GM19239 (cell line): ENCODE data around the gene SLC4A4.

Experiments used
- DNase-seq: peaks from one replicate; pipeline ENCODE4 v3.0.0; 2011; ENCODE audit warnings: low spot score; ENCODE audit not compliant: insufficient read length
- FAIRE-seq: peaks from 2 replicates; lab custom pipeline; 2011; peaks lifted over from hg19 to GRCh38; lab: Jason Lieb, UNC

The SLC4A4 gene

DNA sequence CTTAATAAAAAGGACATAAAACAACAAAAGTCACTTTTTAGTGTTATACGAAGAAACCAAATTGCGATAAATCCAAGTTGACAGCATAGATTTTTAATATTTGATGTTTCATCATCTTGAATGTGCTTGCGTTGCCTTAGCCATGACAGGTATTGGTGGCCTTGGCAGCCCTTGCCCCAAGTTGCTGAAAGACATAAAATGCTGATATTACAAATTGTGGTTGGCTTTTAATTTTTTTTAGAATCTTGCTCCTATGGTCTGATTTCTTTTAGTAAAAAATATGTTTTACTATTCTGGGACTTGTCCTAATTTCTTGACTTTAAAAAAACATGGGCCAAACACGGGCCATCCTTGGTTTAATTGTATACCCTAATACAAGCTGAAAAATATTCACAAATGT, 122.6 kb downstream of the SLC4A4 start:
- no peak for FAIRE-seq
- no peak for DNase-seq

DNA sequence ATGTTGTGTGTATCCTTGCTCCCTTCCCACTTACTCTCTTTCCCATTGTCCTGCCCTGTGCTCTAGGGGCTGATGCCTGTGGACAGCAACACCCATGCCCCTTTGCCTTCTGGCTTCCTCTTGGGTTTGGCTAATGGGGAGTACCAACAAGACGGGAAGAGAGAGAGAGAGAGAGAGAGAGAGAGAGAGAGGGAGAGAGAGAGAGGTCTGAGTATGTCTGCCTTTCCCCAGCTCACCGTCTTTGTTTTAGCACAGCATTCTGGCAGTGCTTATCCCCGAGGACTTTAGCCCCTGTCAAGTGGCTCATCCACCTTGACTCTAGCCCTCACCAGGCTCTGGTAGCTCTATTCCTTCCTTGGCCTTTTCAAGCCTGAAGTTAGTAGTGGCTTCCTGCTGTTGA, 128.0 kb downstream of the SLC4A4 start:
- no peak for FAIRE-seq

DNA sequence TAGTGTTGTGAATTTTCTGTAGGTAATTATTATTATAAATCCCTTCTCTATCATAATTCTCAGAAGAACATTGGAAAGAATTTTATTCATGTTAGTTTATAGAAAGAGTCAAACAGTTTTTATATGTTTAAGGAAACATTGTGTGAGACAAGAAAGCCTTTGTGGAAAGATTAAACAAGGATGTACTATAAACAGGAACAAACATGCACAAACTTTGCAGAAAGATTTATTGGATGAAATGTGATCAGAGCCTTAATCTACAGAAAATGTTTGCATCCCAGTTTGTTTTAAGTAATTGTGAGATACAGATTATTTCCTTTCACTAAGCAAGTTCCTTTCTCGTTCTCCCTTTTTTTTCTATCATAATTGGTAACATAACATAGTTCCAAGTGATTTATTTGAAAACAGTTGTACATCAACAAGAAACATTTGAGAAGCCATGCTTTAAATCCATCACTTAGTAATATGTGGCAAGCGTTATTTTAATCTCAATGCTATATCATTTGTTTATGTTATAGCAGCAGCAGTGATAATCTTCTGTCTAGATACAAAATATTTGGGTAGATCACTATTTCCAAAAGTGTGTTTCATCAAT, 129.4 kb downstream of the SLC4A4 start:
- no peak for DNase-seq
- peak; percentile 31 for FAIRE-seq

More for the DNA sequence above, 128.0 kb downstream of the SLC4A4 start:
- no peak for DNase-seq

DNA sequence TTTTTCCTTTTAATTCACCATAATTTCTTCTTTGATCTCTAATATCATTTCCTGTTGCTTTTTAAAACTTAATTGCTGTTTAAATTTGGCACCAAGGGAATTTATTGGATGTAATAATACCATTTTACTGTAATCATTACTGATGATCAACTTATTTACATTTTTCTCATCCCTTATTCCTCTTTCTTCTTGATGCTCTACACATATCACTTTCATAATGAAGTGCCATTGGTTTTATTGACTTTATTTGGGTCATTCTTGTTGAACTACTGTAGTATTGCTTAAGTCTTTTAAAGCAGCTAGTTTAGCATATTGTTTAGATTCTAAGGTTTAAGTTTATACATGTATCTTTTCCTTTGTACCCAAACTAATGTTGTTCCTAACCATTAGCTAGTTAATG, 130.7 kb downstream of the SLC4A4 start:
- DNase-seq (no peak), FAIRE-seq (no peak)

DNA sequence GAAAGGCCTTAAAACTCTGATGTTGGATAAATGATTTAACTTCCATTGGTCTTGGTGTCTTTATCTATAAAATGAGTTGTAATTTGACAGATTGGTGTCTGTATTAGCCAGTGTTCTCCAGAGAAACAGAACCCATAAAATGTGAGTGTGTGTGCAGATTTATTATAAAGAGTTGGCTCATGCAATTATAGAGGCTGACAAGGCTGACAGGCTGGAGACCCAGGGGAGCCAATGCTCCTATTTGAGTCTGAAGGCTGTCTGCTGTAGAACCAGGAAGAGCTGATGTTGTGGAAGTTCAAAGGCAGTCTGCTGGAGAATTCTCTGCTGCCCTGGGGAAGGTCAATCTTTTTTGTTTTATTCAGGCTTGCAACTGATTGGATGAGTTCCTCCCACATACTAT, 131.7 kb downstream of the SLC4A4 start:
- FAIRE-seq (no peak), DNase-seq (no peak)

DNA sequence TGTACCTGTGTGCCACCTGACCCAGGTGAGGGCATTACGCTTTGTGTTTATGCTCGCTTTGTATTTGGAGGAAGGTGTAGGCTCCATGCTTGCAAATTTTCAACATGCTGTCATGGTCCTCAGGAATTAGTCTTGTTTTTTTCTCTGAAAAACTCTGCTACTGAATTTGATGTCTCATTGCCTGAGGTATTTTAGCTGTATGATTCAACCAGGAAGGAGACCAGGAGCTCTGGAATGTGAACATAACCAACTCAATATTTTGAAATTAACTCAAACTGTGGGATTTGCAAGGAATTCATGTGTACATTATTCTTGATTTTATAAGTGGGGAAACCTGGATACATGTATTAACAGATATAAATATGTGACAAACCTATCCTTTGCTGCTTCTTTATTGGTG, 134.1 kb downstream of the SLC4A4 start:
- FAIRE-seq, result no peak
- no peak for DNase-seq

DNA sequence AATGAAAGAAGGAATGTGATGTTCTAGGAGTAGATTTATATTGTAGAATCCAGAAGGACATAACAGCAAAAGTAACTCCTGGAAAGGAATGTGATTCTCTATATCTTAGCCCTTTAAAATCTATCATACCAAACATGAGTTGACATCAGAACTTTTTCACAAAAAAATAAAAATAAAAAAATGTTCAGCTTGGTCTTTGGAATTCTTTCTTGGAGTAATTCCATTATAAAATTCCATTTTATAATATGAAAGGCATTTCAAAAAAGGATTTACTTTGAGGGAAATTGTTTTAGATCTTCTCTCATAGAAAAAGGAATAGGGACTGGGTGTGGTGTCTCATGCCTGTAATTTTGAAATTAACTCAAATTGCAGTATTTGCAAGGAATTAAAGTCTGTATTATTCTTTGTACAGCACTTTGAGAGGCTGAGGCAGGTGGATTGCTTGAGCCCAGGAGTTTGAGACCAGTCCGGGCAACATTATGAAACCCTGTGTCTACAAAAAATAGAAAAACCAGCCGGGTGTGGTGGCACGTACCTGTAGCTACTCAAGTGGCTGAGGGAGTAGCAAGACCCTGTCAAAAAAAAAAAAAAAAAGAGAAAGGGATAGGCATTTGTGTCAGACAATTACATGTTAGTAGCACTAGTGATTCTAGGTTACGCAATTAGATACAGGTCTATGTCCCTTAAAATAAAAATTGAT, 134.9 kb downstream of the SLC4A4 start:
- FAIRE-seq (no peak), DNase-seq (no peak)

DNA sequence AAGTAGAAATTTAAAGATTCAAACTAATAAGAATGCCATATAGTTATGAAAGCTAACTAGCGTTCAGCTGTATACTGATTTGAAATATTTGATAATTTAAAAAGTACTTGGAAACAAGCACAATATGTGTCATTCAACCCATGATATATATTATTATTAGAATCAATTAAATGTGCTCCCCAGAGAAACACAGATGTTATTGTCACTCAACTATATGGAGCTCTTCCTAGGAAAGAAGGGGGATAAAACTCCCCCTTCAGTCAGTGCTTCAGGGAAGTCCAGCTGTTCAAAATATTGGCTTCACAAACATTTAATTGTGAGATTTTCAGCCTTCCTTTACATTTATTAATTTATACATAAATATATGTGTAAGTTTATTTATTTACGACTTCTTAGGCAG, 135.9 kb downstream of the SLC4A4 start:
- FAIRE-seq, result no peak

DNA sequence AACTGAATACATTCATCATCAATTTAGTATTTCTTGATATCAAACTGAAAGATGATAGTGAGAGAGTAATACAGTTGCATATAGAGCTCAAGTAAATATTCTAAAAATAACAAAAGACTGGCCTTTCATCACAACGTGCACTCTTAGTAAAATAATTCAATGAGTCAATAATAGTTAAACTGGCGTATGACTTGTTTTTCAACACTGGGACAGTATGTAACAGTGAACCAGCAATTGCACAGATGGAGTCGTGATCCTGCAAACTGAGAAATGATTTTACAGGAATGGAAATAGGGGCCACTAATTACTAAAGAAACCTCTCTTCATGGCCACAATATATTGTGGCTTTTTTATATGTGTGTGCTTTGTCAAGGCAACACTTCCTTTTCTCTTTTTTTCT, 137.4 kb downstream of the SLC4A4 start:
- FAIRE-seq (no peak), DNase-seq (no peak)

More for the DNA sequence above, 135.9 kb downstream of the SLC4A4 start:
- DNase-seq, result no peak

DNA sequence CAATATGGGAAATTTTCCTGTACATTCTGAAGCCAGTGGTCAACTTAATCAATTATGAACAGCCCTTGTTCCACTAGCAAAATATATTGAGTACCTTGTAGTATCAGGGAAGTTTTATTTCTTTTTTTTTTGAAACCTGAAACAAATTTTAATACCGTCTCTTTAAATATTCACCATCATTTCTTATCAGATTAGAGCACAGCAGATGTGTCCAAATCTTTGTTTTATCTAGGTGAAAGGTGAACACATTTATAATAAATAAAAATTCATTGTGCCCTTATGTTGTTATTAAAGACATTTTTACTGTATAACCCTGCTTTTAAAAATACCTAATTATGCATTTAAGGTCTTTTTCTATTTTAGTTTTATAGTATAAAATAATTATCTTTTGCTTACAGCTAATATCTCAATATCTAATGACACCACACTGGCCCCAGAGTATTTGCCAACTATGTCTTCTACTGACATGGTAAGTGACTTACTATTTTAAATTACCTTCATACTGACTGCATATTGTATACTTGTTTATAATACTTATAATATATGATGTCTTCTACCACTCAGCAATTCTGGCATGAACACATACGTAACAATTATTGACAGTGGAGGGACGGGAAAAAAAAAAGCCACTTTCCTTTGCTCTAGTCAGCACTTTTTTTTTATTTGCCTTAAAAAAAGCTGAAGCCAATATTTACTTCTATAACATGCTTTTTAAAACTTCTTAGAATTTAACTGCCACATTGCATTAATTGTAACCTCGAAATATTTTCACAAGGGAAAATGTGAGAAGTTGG, 147.9 kb downstream of the SLC4A4 start:
- no peak for FAIRE-seq
- DNase-seq, result no peak

DNA sequence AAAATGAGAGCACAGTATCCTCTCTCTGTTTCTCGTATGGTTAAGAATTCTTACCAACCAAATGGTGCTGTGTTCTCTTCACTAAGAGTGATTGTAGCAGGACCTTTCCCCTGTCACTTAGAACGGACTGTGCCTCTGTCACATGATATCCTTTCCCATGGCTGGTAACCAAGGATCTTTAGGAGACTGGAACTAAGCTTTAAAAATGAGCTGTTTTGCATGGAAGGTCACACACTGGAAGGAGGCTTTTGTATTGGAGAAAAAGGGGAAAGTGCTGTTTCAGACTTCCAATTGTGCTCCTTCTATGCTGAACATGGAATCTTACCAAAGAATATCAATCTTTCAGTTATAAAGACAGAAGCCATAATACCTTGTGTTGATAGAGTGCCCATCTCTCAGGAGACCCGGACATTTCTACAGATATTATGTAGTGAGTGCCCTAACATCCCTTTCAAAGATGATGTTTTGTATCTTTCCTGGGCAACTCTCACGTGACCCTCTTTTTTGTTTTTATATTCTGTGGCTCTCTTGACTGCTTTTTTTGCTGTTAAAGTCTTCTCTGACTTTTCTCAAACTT, 148.6 kb downstream of the SLC4A4 start:
- DNase-seq (no peak), FAIRE-seq (no peak)

DNA sequence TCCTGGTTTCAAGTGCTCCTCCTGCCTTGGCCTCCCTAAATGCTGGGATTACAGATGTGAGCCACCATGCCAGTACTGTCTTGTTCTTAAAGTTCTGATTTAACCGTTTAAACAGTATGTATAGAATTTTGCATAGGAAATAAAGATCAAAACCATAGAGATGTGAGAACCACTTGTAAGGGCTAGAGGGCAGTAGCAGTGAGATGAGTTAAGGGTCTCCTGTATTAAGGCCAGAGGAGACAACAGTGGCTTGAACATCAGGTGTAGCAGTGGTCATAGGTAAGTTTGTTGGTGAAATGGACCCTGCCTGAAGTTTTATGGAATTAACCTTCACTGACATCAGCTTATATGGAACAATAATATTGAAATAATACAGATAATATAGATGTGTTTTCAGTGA, 155.7 kb downstream of the SLC4A4 start:
- DNase-seq (no peak), FAIRE-seq (no peak)

DNA sequence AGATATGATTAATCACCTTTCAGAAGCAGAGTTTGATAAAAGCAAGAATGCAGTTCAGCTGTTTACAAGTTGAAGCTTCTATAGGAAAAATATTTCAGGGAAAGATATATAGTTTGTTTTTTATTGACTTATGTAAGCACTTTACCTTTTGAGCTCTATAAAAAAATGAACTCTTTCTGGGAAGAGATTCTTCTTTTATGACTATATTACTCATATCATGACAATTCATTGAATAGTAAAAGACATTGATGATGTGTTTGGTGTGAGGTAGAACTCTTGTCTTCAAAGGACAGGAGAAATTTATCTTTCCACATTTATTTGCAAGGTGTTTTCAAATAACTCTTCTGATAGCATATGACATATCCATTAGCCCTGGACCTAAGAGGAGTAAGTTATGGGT, 156.6 kb downstream of the SLC4A4 start:
- FAIRE-seq (no peak), DNase-seq (no peak)

DNA sequence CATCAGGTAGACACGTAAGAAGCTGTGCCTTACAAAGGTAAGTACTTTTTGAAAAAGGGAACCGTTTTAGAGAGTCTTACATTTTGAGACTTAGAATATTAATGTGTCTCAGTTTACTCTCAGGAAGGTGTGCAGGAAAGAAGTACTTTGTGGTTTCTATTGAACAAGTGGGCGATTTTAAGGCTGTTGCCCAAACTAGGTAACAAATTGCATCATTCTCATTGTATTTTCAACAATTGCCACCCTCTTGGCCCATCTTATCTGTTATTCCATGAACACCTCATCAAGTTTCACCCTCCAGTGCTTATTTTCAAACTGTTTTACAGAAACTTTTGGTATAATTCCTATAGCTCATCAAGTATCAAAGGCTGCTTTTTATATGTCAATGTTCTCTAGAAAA, 158.3 kb downstream of the SLC4A4 start:
- DNase-seq (no peak), FAIRE-seq (no peak)

DNA sequence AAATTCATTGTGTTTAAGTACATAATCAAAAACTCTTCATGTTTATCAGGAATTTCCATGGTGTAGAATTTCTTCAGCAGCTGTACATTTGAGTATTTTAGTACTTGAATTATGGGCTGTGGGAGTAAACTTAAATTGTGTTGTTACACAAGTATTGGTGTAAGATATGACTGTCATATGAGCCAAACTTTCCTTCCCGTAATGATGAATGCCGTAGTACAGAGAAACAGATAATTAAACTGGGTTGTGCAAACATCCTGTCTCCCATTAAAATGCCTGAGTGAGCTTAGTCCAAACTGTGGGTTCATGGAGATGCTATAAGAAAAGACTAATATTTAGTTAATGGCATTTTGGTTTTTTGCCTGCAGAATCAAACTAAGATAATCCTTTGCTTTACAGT, 159.2 kb downstream of the SLC4A4 start:
- DNase-seq, result no peak

DNA sequence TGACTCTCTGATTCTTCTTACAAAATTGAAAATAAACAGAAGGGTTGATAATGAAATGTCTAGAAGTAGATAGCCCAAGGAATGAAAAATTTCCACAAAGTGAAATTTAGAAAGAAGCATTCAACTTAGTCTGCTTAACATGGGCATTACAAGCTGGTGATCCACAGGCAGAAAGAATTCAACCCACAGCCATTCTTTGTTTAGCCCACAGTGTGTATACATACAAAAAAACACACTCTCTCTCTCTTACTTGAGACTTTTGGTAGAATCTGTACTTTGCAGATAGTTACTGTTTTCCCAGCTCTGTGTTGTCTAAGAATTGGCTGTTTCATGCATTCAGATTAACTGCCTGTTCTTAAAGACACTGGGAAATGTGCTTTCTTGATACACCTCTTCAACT, 159.8 kb downstream of the SLC4A4 start:
- DNase-seq, result no peak
- no peak for FAIRE-seq

More for the DNA sequence above, 159.2 kb downstream of the SLC4A4 start:
- FAIRE-seq, result no peak

DNA sequence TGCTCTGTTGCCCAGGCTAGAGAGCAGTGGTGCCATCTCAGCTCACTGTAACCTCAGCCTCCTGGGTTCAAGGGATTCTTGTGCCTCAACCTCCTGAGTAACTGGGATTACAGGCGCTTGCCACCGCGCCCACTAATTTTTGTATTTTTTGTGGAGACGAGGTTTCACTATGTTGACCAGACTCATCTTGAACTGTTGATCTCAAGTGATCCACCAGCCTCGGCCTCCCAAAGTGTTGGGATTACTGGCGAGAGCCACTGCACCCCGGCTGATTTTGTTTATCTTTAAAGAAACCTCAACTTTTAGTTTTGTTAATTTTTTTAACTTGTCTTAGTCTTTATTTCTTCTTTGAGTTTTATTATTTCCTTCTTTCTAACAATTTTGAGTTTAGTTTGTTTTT, 163.2 kb downstream of the SLC4A4 start:
- FAIRE-seq, result no peak

DNA sequence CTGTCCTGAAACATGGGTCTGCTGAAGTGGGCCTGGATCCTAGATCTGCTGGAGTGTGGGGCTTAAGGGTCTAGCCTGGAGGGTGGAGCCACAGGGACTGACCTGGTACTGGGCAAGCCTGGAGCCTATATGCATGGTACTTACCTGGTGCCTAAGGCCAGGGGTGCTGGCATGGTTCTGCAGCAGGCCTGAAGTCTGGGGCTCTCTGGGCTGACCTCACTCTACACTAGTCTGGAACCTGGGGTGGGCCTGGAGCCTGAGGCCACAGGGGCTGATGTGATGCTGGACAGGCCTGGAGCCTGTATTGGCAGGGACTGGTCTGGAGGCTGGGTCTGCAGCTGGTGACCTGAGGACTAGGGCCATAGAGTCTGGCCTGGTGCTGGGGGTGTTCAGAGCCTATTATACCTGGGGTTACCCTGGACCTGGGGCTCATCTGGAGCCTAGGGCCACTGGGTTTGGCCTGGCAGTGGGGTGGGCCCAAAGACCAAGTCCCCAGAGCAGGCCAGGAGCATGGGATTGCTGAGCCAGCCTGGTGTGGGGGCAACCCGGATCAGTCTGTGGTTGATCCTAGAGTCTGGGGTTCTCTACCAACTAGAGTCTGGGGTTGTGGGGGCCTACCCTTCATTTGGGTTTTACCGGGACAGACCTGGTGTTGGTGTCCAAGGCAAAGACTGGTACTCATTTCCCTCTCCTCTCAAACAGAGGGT, 179.6 kb downstream of the SLC4A4 start:
- no peak for FAIRE-seq
- no peak for DNase-seq

More for the DNA sequence above, 163.2 kb downstream of the SLC4A4 start:
- no peak for DNase-seq

DNA sequence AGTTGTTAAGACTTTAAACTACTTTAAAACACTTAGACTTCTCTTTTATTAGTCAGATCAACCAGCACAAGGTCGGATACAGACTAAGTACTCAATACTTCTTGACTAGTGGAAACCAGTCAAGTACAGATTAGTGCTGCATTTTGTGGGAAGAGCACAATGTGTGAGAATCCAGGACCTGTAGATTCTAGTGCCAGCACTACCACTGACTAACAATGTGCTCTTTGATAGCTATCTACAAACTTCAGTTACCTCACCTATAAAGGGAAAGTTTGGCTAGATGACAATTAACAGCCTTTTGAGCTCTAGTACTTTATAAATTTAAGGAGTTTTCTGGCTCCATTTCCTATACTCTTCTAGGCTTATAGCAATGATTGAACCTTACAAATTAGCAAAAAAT, 181.5 kb downstream of the SLC4A4 start:
- FAIRE-seq, result no peak

DNA sequence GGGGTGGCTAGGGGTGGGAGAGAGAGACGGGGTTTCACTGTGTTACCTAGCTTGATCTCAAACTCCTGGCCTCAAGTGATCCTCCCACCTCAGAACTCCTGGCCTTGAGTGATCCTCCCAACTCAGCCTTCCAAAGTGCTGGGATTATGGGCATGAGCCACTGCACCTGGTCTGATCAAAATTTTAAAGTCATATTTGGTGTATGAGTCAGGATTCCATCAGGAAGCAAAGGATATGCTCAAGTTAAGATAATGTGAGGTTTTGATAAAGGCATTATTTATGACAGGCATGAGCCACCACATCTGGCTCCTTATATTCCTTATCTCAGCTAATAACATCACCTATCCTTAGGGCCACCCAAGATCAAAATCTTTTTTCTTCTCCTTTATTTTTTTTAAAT, 182.0 kb downstream of the SLC4A4 start:
- FAIRE-seq (no peak), DNase-seq (no peak)

More for the DNA sequence above, 181.5 kb downstream of the SLC4A4 start:
- DNase-seq, result no peak
